ENCODE data around the gene WDR90.

WDR90 gene

DNA sequence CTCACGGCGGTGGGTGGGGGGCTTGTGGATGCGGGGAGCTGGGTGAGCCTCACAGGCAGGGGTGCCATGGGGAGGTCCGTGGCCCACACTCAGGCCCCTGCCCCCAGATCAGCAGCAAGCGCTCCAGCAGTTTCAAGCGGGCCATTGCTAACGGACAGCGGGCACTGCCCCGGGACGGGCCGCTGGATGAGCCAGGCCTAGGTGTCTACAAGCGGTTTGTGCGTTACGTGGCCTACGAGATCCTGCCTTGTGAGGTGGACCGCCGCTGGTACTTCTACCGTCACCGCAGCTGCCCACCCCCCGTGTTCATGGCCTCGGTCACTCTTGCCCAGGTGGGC lies 27.4 kb downstream of the WDR90 start:
- no peak for DNase-seq (ENCODE audit: low read depth in 2 of 2)

DNA sequence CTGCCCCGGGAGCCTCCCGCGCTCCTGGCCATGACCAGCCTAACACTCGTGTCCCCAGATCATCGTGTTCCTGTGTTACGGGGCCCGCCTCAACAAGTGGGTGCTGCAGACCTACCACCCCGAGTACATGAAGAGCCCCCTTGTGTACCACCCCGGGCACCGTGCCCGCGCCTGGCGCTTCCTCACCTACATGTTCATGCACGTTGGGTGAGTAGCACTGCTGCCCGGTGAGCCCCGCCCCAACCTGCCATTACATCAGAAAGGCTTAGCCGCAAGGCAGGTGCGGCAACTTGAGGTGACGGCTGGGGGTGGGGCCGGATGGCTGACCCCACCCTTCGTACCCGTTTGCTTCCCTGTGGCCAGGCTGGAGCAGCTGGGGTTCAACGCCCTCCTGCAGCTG lies 27.7 kb downstream of the WDR90 start:
- no peak for DNase-seq (ENCODE audit: low read depth in 2 of 2)

DNA sequence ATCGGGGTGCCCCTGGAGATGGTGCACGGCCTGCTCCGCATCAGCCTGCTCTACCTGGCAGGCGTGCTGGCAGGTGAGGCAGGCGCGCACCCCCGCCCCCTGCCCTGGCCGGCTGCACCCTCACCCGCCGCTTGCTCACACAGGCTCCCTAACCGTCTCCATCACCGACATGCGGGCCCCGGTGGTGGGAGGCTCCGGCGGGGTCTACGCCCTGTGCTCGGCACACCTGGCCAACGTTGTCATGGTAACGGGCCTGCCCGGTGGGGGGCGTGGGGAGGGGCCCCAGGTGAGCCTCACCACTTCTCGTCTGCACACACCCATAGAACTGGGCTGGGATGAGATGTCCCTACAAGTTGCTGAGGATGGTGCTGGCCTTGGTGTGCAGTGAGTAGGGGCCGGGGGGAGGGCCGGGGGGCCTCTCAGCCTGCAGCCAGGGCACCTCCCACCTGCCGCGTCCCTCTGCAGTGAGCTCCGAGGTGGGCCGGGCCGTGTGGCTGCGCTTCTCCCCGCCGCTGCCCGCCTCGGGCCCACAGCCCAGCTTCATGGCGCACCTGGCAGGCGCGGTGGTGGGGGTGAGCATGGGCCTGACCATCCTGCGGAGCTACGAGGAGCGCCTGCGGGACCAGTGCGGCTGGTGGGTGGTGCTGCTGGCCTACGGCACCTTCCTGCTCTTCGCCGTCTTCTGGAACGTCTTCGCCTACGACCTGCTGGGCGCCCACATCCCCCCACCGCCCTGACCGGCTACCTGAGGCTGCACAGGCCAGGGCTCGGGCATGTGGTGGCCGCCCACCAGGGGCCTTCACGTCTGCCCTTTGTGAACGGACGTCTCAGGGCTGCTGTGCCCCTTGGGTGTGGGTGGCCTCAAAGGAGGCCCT lies 28.4 kb downstream of the WDR90 start:
- no peak for DNase-seq (ENCODE audit: low read depth in 2 of 2)

DNA sequence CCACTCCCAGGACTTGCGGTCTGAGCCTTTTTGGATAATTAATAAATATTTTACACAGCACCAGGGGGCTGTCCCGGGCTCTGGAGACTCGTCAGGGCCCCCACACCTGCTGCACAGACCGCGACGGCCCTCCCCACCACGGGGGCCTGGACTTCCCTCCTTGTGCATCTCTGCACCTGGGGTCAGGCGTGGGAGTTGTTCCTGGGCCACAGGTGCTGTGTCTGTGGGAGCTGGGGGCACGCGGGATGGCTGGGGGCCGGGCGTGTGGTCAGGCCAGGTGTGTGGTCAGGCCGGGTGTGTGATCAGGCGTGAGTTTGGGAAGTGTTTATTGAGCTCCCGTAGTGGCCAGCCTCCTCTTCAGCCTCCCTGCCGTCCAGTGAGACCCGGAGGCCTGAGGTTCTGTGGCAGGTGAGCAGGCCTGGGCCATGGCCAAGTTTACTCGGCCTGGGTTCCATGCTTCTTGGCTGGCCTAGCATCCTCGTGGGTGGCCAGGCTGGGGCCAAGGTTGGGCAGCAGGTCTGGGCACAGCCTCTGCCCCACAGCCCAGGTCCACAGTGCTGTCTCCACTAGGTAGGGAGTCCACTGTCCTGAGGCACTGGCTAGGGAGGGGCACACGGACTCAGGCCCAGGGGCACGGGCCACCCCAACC lies 29.2 kb downstream of the WDR90 start:
- no peak for DNase-seq (ENCODE audit: low read depth in 2 of 2)

DNA sequence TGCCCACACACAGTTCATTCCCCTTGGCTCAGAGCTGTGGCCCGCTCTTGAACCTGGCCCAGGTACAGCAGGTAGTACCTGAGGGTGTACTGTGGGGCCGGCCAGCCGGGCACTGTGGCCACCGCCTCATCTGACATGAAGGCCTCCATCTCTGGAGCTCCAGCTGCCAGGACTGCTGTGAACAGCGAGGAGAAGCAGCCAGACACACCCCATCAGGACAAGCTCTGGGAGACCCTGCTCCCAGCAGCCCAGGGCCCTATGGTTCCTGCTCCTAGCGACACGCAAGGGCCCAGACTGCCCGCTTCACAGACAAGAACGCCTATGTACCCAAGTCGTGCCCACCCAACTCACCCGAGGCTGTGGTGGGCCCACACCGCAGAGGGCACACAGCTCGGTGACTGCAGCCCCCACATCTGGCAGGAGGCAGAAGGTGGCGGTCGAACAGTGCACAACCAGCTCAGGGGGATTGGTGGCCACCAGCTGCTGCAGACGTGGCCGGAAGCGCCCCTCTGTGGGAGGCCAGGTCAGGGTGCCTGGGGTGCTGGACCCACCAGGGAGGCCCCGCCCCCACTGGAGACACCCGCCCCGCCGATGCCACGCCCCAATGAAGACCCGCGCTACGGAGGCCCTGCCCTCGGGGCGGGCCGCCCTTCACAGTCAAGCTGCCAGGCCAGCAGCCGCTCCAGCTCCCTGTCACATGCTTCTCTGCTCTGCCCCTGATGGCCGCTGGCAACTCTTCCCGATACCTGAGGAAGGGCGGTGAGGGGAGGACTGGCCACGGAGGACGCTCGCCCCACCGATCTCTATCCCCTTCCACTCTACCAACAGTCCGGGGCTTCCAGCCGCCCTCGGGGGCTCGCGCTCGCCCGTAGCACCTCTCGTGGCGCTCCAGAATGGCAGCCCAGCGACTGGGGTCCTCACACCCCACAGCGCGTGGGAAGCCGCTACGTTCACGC lies 30.0 kb downstream of the WDR90 start:
- DNase-seq (ENCODE audit: low read depth in 2 of 2), result no peak

DNA sequence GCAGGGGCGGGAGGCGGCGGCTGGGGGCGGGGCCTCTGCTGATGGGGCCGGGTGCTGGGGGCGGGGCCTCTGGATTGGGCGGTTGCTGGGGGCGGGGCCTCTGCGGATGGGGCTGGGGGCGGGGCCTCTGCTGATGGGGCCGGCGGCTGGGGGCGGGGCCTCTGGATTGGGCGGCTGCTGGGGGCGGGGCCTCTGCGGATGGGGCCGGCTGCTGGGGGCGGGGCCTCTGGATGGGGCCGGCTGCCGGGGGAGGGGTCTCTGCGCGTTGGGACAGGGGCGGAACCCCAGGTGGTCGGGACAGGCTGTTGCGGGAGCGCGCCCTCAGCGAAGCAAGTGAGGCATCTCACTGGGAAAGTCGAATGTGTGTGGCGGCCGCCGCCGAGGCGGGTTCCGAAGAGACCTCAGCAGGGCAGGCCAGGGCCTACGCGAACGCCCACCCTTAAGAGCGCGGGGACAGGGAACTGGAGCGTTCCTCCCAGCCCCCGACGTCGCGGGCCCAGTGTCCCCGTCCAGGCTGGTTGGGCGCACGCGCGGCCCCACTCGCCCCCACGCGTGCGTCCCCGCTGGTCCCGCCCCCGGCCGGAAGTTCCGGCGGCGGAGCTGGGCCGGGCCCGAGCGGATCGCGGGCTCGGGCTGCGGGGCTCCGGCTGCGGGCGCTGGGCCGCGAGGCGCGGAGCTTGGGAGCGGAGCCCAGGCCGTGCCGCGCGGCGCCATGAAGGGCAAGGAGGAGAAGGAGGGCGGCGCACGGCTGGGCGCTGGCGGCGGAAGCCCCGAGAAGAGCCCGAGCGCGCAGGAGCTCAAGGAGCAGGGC lies 30.9 kb downstream of the WDR90 start, which contains the start of gene STUB1:
STUB1 (plus strand) TSS at position 597 of the 811 bp plus-strand sequence; CDS start at position 713, 116 bp downstream.
- DNase-seq (ENCODE audit: low read depth in 2 of 2), result peak; percentile 62 to 67

DNA sequence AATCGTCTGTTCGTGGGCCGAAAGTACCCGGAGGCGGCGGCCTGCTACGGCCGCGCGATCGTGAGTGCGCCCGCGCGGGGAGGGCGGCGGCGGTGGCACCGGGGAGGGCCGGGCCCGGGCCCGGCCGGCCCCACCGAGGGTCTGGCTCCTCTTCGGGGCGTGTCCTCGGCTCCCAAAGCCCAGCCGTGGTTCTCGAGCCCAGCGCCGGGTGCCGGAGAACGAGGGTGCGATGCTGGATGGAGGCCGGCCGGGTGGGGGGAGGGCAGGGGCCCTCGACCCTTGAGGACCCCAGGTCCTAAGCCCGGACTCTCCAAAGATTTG lies 31.4 kb downstream of the WDR90 start:
- no peak for DNase-seq (ENCODE audit: low read depth in 2 of 2)

DNA sequence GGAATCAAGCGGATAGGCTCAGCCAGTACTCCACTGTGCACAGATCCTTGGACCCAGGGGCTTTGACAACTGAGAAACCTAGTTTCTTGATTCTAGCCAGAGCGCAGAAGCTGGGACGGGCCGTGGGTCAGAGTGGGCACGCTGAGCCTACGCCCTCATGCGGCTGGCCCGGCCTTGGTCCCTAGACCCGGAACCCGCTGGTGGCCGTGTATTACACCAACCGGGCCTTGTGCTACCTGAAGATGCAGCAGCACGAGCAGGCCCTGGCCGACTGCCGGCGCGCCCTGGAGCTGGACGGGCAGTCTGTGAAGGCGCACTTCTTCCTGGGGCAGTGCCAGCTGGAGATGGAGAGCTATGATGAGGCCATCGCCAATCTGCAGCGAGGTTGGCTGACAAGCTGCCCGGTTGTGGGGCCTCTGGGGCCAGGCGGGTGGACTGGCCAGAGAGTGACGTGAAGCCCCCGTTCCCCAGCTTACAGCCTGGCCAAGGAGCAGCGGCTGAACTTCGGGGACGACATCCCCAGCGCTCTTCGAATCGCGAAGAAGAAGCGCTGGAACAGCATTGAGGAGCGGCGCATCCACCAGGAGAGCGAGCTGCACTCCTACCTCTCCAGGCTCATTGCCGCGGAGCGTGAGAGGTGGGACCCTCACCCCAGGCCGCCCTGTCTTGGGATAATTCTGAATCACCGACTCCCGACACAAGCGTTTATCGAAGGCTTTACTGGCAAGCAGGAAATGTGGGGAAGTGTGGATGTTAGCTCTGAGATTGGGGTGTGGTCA lies 32.0 kb downstream of the WDR90 start:
- DNase-seq (ENCODE audit: low read depth in 2 of 2), result no peak

DNA sequence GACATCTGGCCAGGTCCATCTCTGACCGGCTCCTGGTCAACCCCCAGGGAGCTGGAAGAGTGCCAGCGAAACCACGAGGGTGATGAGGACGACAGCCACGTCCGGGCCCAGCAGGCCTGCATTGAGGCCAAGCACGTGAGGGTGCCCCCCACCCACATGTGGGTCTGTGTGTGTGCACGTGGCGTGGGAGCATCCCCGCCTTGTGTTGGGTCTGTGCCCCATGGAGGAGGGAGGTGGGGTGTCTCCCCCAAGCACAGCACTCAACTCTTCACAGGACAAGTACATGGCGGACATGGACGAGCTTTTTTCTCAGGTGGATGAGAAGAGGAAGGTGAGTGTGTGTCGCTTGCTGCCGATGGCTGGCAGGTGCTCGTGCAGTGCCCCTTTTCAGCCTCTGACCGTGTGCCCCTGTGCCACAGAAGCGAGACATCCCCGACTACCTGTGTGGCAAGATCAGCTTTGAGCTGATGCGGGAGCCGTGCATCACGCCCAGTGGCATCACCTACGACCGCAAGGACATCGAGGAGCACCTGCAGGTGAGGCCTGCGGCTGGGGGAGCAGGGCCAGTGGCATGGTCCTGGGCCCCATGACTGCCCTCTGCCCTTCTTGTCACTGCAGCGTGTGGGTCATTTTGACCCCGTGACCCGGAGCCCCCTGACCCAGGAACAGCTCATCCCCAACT lies 32.7 kb downstream of the WDR90 start:
- no peak for DNase-seq (ENCODE audit: low read depth in 2 of 2)

DNA sequence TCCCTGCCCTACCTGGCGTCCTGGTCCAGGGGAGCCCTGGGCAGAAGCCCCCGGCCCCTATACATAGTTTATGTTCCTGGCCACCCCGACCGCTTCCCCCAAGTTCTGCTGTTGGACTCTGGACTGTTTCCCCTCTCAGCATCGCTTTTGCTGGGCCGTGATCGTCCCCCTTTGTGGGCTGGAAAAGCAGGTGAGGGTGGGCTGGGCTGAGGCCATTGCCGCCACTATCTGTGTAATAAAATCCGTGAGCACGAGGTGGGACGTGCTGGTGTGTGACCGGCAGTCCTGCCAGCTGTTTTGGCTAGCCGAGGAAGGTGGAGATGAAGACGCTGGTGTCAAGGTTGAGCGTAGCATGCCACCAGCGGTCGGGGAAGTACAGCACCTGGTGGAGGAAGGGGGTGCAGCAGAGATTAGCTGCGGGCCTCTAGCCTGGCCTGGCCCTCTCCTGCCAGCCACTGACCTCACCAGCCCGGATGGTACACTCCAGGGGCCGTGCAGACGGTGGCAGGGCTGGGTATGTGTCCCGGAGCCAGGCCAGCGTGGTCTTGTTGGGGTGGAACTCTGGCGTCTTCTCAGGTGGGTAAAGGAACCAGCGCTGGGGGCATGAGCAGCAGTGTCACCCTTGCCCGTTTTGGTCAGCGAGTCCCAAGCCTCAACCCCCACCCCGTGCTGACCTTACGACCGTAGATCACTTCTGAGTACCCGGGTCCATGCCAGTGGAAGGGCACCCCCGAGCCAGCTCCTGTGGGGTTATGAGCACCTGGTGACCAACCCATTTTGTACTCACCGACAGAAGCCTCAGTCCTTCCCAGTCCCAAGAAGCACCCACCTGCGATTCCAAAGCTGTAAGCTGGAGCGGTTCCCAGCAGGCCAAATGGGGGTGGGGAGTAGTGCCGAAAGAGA lies 33.6 kb downstream of the WDR90 start:
- no peak for DNase-seq (ENCODE audit: low read depth in 2 of 2)

DNA sequence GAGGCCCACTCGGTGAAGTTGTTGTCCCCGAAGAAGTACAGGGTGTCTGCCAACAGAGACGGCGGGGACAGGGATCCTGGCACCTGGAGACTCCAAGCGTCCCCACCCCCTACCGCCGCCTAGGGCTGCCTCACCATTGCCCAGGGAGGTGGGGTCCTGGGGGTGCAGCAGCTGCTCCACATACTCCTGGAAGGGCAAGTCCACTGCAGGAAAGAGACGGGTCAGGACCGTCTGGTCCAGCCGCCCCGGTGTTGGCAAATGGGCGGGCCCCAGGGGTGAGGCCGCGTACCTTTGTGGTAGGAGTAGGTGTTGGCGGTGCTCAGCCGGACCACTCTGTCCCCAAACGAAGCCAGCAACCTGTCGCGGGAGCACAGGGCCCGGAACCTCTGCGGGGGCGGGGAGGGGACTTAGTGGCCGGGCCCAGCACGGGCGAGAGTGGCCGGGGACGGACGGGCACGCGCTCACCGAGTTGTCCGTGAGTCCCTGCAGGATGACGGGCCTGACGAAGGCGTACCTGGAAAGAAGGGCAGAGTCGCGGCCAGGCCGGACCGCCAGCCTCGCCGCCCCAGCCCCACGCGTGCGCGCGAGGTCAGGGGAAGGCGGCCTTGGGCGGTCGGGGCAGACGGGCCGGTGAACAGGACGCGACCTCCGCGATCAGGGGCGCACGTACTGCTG lies 34.4 kb downstream of the WDR90 start:
- DNase-seq (ENCODE audit: low read depth in 2 of 2), result no peak

DNA sequence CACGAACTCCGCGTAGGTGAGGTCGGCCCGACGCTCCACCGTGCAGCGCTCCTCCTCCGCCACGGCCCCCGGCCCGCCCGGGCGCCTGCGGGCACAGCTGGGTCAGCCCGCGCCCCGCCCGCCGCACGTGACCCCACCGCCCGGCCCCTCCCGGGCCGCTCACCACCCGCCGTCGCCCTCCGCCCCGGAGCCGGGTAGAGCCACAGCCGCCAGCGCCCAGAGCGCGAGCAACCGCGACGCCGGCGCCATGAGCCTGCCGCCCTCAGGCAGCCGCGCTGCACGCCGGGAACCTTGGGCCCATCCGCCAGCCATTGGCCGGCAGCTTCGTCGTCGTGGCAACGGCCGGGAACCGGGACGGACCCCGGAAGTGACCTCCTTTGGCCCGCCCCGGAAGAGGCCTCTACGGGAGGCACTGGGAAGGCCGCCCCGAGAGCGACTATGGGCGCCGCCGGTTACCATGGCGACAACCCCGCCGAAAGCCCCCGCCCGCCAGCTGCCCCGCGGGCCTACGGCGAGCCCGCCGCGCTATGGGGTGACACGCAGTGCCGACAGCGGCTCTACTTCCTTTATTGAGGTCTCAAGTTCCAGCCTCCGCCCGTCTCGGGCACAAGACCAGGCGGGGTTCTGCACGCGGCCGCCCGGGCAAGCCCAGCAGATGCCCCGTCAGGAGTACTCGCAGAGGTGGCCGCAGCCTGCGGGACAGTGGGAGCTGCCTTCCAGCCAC lies 35.1 kb downstream of the WDR90 start, which contains the start of gene JMJD8:
JMJD8 (minus strand) TSS at position 264 of the 724 bp plus-strand sequence; CDS start at position 249, 15 bp downstream.
- DNase-seq (ENCODE audit: low read depth in 2 of 2), result peak; percentile 84 to 88

DNA sequence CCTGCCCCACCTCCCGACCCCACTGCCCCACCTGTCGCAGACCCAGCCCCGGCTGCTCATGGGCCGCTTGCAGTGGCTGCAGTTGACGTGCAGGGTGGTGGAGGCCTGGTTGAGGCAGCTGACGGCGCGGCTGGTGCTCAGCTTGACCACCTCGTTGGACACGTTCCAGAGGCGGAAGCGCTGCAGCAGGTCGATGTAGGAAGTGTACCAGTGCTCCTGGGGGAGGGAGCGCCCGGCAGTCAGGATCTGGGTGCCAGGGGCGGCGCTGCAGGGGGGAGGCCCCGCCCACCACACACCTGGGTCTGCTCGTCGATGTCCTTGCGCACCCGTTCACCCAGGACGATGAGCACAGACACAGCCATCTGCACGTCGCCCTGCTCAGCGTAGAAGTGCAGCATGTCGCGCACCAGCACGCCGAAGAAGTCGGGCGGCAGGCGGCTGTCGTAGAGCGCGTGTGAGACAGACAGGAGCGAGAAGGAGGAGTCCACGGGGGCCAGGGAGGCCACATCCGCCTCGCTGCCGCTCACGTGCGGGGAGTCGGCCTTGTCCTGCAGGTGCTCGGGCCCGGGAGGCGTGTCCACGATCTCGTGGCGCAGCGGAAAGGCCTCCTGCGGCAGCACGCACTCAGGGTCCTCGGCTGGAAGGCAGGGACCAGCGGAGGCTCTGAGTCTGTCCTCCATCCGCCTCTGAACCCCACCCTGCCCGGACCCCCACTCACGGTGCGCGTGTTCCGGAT lies 36.0 kb downstream of the WDR90 start:
- no peak for DNase-seq (ENCODE audit: low read depth in 2 of 2)

DNA sequence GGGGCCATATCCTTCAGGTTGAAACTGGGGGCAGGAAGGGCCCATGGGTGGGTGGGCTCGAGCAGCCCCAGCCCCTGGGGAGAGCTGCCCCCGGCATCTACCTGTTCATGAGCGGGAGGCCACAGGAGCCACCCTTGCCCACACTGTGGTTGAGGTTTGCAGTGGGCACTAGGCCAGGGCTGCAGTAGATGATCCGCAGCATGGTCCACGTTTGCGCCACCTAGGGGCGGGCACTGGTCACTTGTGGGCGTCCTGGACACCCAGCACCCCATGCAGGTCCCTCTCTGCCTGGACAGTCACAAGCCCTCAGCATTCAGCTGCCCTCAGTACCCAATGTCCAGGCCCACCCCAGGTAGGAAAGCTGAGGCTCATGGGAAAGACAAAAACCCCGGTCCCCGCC lies 36.8 kb downstream of the WDR90 start:
- DNase-seq (ENCODE audit: low read depth in 2 of 2), result no peak

DNA sequence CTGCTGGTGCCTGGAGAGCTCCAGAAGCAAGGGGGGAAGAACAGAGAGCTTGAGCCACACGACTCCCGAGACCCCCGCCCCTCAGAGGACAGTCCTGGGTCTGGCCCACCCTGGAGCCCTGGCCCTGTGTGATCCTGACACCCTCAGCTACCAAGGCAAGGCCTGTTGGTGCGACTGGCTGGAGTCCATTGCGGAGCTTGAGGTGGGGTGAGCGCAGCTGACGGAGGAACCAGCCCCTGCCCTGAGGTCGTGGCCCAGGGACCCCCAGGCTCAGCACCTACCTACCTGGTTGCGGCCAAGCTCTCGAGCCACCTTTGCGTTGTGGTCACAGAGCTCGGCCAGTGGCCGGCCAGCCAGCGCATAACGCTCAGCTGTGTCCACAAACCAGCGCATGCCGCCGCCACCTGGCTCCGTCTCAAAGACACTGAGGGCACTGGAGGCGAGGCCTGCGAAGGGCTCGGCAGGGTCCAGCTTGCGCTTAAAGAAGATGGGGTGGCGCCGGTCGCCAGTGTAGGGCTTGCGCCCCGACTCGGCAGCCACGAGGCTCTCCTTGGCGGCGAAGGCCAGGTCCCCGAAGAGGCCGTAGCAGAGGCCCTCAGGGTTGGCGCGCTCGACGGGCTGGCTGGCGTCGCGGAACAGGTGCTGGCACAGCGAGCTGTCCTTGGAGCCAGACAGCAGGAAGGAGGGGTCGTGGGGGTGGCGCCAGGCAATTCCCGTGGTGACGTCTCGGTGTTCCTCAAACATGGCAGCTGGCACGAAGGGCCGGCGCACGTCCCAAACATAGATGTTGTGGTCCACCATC lies 37.5 kb downstream of the WDR90 start:
- no peak for DNase-seq (ENCODE audit: low read depth in 2 of 2)

DNA sequence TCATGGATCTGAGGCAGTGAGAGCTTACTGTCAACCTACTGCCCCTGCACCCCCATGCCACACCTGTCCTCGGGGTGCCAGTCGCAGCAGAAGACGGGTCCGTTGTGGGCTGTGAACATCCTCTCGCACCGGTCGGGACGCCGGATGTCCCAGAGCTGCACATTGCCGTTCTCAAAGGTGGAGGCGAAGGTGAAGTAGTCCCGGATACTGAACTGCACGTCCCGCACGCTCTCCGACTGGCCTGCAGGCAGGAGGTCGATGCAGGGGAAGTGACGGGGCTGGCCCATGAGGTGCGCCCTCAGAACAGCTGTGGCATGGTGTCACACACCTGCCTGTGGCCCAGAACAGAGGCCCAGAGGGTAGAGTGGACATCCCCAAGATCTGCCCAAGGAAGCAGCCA lies 38.3 kb downstream of the WDR90 start:
- DNase-seq (ENCODE audit: low read depth in 2 of 2), result no peak

All from fibroblast of skin of left quadriceps (primary cell).